Left ventricle myocardium superior (tissue), 1 donor: ENCODE results near the gene GRIN2A. TPM values are rescaled to one million over a fixed set of nuclear protein-coding genes. Genes with fewer than 3 reads are reported as not detected.

Source experiments
- ATAC-seq: fragments of 200-7000 bp; cut with Tn5 transposase; one replicate; pipeline ENCODE4 v1.9.1; 2020; ENCODE audit warnings: mild to moderate bottlenecking, moderate library complexity
- DNase-seq: peaks from one replicate; pipeline ENCODE4 v3.0.0-alpha.2; 2020
- intact Hi-C: fragments of 100-400 bp; cut with micrococcal nuclease; formaldehyde crosslinking; loops from one replicate; pipeline ENCODE4 v1.11.0; 2022
- total RNA-seq: library from RNA; stranded (reverse); fragmentation: NEBNext Ultra II Directional; extraction: Animal tissue kit (Norgen Biotek cat#: 25700); gene quantifications from one replicate; pipeline ENCODE4 v1.2.1, GENCODE V29; 2021
- donor health status: DM: no; HTN: yes; CAD: no; lungs with severe emphysema.

Gene GRIN2A
- total RNA-seq, 1 donor from 2014 or later, result 3.6 TPM

DNA sequence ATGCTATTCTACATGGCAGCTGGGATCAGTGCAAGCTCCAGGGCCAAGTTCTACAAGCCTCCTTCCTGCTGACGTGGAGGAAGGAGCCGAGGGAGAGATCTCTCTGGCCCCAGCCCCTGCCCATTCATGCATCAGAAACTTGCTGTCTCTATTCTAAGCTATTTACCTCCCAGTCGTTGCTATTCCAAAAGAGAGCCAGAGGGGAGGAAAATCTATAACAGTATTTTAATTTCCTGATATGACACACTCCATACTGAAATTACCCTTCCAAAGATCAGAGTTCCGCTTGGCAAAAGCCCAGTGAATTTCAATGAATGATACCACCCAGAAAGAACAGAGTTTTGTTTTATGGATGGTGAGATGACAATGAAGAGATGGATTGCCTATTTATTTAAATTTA, 133.4 kb downstream of the GRIN2A start:
- ATAC-seq (no peak), DNase-seq (no peak)
- intact Hi-C loops, result no loop called here

DNA sequence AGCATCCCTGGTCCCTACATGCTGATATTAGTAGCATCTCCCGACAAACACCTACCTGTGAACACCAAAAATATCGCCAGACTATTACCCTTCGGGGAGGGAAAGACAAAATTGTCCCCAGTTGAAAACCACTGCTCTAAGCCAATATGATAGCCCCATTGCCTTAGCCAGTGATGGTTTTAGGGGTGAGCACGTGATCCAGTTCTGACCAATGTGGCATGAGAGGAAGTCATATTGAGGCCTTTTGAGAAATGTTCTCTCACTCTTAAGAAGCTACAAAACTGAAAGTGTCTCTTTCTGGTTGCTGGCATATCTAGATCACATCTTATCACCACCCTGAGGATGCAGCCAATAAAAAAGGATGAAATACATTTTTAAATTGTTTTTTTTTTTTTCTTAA, 136.3 kb downstream of the GRIN2A start:
- ATAC-seq (no peak), DNase-seq (no peak)
- intact Hi-C loops, result no loop called here

DNA sequence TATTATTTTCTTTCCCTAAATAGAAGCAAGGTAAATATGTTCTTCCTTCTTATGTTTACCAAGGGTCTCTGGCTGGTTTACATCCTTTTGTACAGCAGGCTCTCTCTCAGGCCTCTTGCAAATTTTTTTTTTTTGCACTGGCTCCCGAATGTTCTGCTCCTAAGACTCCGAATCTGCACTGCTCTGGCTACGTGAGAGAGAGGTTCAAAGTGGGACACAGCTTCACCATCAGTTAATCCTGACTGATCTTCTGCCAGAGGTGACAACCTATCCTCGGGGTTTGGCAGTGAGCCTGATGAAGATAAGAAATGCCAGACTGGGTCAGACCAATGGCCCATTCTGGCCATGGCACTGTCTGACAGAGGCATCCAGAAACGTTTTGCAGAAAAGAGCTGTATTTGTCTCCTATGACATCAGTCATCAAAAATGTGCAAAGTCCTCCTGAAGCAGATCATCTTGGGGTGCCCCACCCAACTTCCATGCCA, 136.9 kb downstream of the GRIN2A start:
- ATAC-seq, result no peak
- intact Hi-C loops, result no loop called here

DNA sequence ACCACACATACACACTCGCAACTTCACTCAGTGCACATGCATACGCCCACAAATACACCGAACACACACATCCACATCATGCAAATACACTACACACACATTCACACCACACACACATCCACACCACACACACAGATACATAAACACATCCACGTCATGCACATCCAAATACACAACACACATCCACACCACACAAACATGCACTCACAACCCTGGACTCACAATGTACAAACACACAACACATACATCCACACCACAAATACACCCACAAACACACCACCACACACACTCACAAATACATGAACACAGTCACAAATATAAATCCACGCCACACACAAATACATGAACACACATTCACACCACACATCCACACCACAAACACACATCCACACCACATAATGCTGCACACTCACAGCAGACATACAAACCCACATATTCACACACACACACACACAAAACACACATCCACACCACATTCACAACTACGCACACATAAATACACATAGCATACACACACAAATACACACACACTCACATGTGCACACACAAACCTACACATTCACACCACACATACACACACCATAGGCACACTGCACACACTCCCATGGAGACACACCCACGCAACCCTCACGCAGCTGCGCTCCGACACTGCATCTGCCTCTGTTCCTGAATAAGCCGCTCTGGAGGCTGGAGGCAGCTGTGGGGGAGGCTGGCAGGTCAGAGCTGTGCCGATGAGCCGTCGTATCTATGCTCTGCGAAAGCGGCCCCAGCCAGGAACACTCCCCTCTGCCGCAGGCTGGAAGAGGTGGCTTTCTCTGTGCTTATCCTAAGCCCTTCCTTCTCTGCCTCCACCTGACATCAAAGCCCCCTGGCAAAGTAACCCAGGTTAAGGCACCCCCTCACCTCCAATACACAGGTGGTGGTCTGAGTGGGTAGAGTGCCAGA, 141.8 kb downstream of the GRIN2A start:
- ATAC-seq, result no peak
- intact Hi-C loops, result no loop called here

More for the DNA sequence above, 136.9 kb downstream of the GRIN2A start:
- no peak for DNase-seq

GRCh38 chr16:10039220-10040096, 142.8 kb downstream of the GRIN2A start:
- DNase-seq (peak; percentile 31), ATAC-seq (peak; percentile 83)
- intact Hi-C loops, result no loop called here

More for the DNA sequence above, 141.8 kb downstream of the GRIN2A start:
- DNase-seq, result no peak

GRCh38 chr16:10037751-10038150, 144.5 kb downstream of the GRIN2A start:
- DNase-seq, result no peak
- intact Hi-C loops, result no loop called here
- ATAC-seq, result no peak

DNA sequence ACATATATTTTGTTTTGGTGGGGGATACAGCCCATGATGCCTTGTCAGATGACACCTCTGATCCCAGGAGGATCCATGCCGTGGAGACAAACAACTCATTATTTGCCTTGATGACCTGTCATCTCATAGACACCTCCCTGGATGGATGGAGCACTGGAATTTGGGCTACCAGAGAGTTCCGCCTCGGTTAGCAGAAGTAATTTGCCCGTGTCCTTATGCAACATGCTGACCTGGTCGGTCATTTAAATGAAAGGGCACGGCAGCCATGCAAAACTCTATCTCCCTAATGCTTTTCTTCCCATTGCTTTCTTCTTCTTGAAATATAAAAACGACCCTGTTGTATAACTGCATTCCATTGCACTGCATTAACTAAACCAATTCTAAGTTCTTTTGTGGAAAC, 145.3 kb downstream of the GRIN2A start:
- intact Hi-C loops, result no loop called here
- ATAC-seq (no peak), DNase-seq (no peak)

DNA sequence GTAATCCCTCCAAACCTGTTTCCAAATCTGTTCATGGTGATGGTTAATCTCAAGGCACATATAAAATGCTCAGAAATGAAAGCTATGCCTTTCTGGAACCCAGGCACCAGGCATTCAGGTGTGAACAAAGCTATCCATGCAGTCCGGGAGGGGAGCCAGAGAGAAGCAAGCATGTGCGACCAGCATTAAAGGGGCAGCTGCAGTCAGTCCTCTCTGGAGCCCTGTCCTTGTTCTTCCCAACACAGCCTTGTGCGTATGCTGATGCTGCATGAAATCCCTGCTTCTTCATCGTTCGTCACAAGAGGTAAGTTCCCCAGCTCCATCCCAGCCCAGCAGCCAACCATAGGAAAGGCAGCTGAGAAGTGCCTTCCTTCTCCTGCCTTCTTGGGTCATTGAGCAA, 148.7 kb downstream of the GRIN2A start:
- DNase-seq, result no peak
- intact Hi-C loops, result no loop called here
- no peak for ATAC-seq

GRCh38 chr16:10031955-10032354, 150.3 kb downstream of the GRIN2A start:
- DNase-seq (no peak), ATAC-seq (no peak)
- intact Hi-C loops, result no loop called here

- intact Hi-C loops, result no loop called here
- no peak for ATAC-seq
- DNase-seq, result no peak
Measured at GRCh38 chr16:10031473-10031872, 150.8 kb downstream of the GRIN2A start.

- ATAC-seq, result no peak
- no peak for DNase-seq
- intact Hi-C loops, result no loop called here
Measured at GRCh38 chr16:10028644-10029043, 153.6 kb downstream of the GRIN2A start.

- DNase-seq, result no peak
- ATAC-seq, result no peak
- intact Hi-C loops, result no loop called here
Measured at GRCh38 chr16:10027553-10027952, 154.7 kb downstream of the GRIN2A start.

GRCh38 chr16:10026593-10026992, 155.6 kb downstream of the GRIN2A start:
- intact Hi-C loops, result no loop called here
- DNase-seq, result no peak
- ATAC-seq, result no peak

DNA sequence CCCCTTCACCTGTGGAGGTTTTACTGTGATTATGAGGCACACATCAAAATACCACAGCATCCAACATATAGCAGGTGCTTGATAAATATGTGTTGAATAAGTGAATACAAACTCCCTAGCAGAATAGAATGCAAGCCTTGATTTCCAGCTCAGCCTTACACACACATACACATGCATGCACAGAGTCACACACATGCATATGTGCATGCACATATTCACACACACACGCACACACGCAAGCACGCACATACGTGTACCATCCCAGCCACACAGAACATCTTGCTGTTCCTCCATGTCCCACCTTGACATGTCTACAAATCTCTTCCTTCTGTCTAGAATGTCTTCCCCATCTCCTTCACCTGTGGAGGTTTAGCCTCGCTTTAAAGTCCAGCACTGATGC, 160.1 kb downstream of the GRIN2A start:
- ATAC-seq (no peak), DNase-seq (no peak)
- intact Hi-C loops, result no loop called here

GRCh38 chr16:10020866-10021265, 161.4 kb downstream of the GRIN2A start:
- intact Hi-C loops, result no loop called here
- DNase-seq (no peak), ATAC-seq (no peak)

GRCh38 chr16:10016752-10017151, 165.5 kb downstream of the GRIN2A start:
- intact Hi-C loops, result no loop called here
- DNase-seq (no peak), ATAC-seq (no peak)

DNA sequence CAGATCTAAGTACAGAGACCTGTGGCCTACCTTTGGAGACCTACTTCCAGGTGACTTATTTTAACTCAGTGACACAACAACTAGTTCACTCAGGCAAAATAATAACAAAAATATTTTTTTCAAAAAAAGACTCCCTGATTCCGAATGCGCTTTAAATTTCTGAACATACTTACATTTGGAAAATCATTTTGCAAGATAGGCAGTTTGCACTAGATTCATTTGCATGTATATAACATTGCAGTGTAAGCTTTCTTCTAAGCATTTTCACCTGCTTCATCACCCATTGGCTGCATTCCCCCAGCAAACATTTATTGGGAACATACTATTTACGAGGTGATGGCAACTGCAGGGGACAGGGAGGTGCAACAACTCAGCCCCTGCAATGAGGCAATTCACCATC, 166.8 kb downstream of the GRIN2A start:
- ATAC-seq (no peak), DNase-seq (no peak)
- intact Hi-C loops, result no loop called here

- no peak for ATAC-seq
- intact Hi-C loops, result no loop called here
- DNase-seq, result no peak
Measured at GRCh38 chr16:10013774-10014173, 168.5 kb downstream of the GRIN2A start.

DNA sequence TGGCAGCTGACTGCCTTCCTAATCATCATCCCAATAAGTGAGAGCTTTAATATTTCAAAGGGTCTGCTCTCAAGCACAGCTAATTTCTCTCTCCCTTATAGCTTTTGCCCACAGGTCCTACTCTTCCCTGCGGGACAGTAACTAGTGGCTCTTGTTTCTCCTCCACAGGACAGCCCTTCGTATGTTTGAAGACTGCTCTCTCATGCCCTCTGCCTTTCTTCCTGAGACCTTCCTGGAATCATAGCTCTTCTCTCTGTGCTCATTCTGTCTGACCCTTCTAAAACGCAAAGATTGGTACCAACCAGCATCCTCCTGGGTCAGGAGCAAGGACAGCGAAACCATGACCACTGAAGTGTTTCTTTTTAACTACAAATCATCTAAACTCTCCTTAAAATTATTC, 168.9 kb downstream of the GRIN2A start:
- ATAC-seq (no peak), DNase-seq (no peak)
- intact Hi-C loops, result no loop called here

DNA sequence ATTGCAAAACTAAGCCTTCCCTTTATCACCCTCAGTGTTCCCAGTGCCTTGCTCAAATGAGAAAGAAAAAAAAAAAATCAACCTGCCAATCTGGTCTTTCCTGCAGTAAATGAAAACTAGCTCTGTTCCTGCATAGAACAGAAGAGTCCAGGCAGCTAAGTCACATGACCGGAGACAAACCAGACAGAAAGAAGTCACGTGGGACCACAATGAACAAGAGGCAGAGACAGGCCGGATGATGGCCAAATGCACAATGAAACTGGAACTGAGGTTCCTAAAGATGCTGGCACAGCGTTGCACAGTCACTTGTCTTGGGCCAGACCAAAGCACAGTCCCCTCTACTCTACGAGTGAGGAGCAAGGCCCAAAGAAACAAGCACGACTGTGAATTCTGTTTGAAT, 172.5 kb downstream of the GRIN2A start:
- DNase-seq (no peak), ATAC-seq (no peak)
- intact Hi-C loops, result no loop called here
